HepG2 (cell line): ENCODE measurements around the gene SULT1B1. TPM values are rescaled to one million over a fixed set of nuclear protein-coding genes. Genes with fewer than 3 reads are reported as not detected.

Experiments
- BHLHE40 ChIP-seq: IDR thresholded peaks from 2 replicates; pipeline ENCODE4 v1.6.1; 2011; ENCODE audit warnings: low read length, improper control_type of control experiment
- BRCA1 ChIP-seq: sonication (generic); formaldehyde crosslinking; IDR thresholded peaks from 2 replicates; pipeline ENCODE4 v1.4.0; 2020; ENCODE audit warnings: missing genetic modification reagents
- CHD4 ChIP-seq: fragments of 200-600 bp; sonication (generic); IDR thresholded peaks from 2 replicates; pipeline ENCODE4 v1.7.0; 2017; ENCODE audit warnings: mild to moderate bottlenecking, low read length, borderline replicate concordance
- CSRNP2 ChIP-seq: sonication (generic); formaldehyde crosslinking; conservative IDR thresholded peaks from 2 replicates; pipeline ENCODE4 v1.8.0; 2022; ENCODE audit warnings: low read depth, missing genetic modification reagents
- MXD1 ChIP-seq: sonication (generic); formaldehyde crosslinking; IDR thresholded peaks from 2 replicates; pipeline ENCODE4 v1.4.0; 2020; ENCODE audit warnings: mild to moderate bottlenecking, missing genetic modification reagents
- POGK ChIP-seq: sonication (generic); formaldehyde crosslinking; conservative IDR thresholded peaks from 2 replicates; pipeline ENCODE4 v1.8.0; 2022; ENCODE audit warnings: mild to moderate bottlenecking, moderate library complexity, missing genetic modification reagents
- POLR2AphosphoS2 ChIP-seq: IDR thresholded peaks from 2 replicates; pipeline ENCODE4 v1.6.1; 2011; ENCODE audit warnings: low read depth, low read length, improper control_type of control experiment
- SAFB2 ChIP-seq: sonication (generic); formaldehyde crosslinking; IDR thresholded peaks from 2 replicates; pipeline ENCODE4 v1.5.1; 2020; ENCODE audit warnings: missing genetic modification reagents, low read depth, mild to moderate bottlenecking, borderline replicate concordance
- SALL2 ChIP-seq: sonication (generic); formaldehyde crosslinking; IDR thresholded peaks from 2 replicates; pipeline ENCODE4 v1.8.1; 2023; ENCODE audit warnings: mild to moderate bottlenecking, missing genetic modification reagents, inconsistent platforms
- SNAPC5 ChIP-seq: sonication (generic); formaldehyde crosslinking; IDR thresholded peaks from 2 replicates; pipeline ENCODE4 v1.8.1; 2023; ENCODE audit warnings: mild to moderate bottlenecking, missing genetic modification reagents, borderline replicate concordance
- TFAP4 ChIP-seq: sonication (generic); IDR thresholded peaks from 2 replicates; pipeline ENCODE4 v1.6.1; 2016; ENCODE audit warnings: low read depth, borderline replicate concordance
- ZKSCAN8 ChIP-seq: IDR thresholded peaks from 2 replicates; pipeline ENCODE4 v1.6.1; 2016; ENCODE audit warnings: borderline replicate concordance, missing genetic modification reagents, missing compliant biosample characterization
- ZNF329 ChIP-seq: sonication (generic); formaldehyde crosslinking; IDR thresholded peaks from 2 replicates; pipeline ENCODE4 v1.9.0; 2021; ENCODE audit warnings: low read depth, mild to moderate bottlenecking, missing genetic modification reagents
- ZNF33B ChIP-seq: sonication (generic); formaldehyde crosslinking; IDR thresholded peaks from 2 replicates; pipeline ENCODE4 v1.5.1; 2020; ENCODE audit warnings: mild to moderate bottlenecking, missing genetic modification reagents
- ZNF367 ChIP-seq: sonication (generic); formaldehyde crosslinking; IDR thresholded peaks from 2 replicates; pipeline ENCODE4 v1.4.0; 2020; ENCODE audit warnings: missing genetic modification reagents, borderline replicate concordance
- ZNF639 ChIP-seq: conservative IDR thresholded peaks from 2 replicates; pipeline ENCODE4 v1.6.1; 2018; ENCODE audit warnings: missing genetic modification reagents
- ZSCAN22 ChIP-seq: sonication (generic); formaldehyde crosslinking; IDR thresholded peaks from 2 replicates; pipeline ENCODE4 v1.4.0; 2020; ENCODE audit warnings: mild to moderate bottlenecking, missing genetic modification reagents
- ZSCAN31 ChIP-seq: sonication (generic); formaldehyde crosslinking; IDR thresholded peaks from 2 replicates; pipeline ENCODE4 v1.5.0; 2020; ENCODE audit warnings: low read depth, mild to moderate bottlenecking, missing genetic modification reagents
- polyA plus RNA-seq, 8 experiments: library from polyadenylated mRNA; depleted of rRNA in 3 of 8; stranded (reverse) in 7 of 8; unstranded in 1 of 8; fragments of >200 nt; fragmentation: Illumina TruSeq in 4 of 8; extraction: Trizol in 4 of 8; gene quantifications; 2 replicates each; pipeline versions ENCODE4 v1.2.1 to v1.2.3, GENCODE V29; 2011 to 2016; ENCODE audit warnings: low read depth in 4 of 8, missing spikeins in 1 of 8, mixed read lengths in 1 of 8; ENCODE audit not compliant: insufficient read depth in 1 of 8
- total RNA-seq, 5 experiments: library from RNA; depleted of rRNA; stranded (reverse); fragments of >200 nt; fragmentation: Illumina TruSeq; extraction: Trizol; gene quantifications; 2 replicates each; pipeline ENCODE4 v1.2.3, GENCODE V29; 2016; ENCODE audit warnings: low read depth in 1 of 5
- TF ChIP-seq, protein P1 (sequence below): sonication (generic); formaldehyde crosslinking; IDR thresholded peaks from 2 replicates; pipeline ENCODE4 v1.5.0; 2020; ENCODE audit warnings: mild to moderate bottlenecking, missing genetic modification reagents

SULT1B1 gene
- total and polyA plus RNA-seq, 2 of the 13 experiments (the other 11 are each of a cell fraction or from before 2014, with no cell fraction given), result 0.20 to 0.25 TPM

DNA sequence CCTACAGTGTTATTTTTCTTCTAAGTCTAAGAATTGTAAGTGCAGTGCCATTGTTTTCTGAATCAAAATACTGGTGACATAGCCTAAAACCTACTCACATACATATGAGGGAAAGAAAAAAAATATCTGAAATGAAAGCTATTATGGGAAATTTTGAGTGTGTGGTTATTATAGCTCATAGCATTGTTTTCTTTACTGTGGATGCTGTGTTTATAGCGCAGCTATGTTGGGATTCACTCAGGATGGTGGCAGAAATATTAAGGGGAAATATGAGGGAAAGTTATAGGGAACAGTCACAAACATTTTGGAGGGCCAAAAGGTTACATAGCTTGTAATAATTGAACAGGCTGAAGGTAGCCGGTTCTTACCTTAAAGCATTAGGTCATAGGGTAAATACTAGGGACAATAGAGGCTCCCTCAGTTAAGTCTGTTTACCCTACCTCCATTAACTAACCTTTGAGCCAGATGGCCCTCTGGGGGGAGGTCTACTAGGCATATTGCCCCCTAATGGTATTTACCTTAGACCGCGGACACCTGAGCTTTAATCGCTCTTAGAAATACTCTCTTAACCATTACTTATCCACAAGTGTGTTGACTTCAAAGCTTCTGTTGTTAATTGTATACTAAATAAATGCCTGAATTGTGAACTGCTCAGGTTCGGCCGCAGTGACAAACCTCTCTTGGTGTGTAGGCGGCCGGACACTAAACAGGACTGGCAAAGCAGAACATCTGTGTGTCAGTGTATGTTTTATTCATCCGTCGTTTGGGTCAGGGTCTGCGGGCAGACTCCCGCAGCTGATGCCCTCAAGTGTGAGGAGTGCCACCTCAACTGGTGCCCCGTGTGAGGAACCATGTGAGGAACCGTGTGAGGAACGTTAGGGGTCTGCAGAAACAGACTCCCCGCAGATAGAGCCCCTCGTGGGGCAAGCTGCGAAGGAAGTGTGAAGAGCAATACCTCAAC lies 21.3 kb upstream of the SULT1B1 start (continued):
- TF ChIP-seq MXD1 (CRISPR knock-in tag) (no peak), TFAP4 (peak; percentile 69; the same call in 1 of the 2 replicates), ZSCAN22 (CRISPR knock-in tag) (no peak), ZNF639 (CRISPR knock-in tag) (peak; percentile 60; the same call in 1 of the 2 replicates), CSRNP2 (CRISPR knock-in tag) (no peak), ZNF367 (CRISPR knock-in tag) (no peak), BHLHE40 (no peak), POGK (CRISPR knock-in tag) (0 out of 2 replicates have a peak, but pooled peaks have one; percentile 31), ZNF33B (CRISPR knock-in tag) (no peak), ZNF329 (CRISPR knock-in tag) (no peak), SNAPC5 (CRISPR knock-in tag) (no peak), ZKSCAN8 (CRISPR knock-in tag) (peak; percentile 36; the same call in 1 of the 2 replicates), SALL2 (CRISPR knock-in tag) (no peak), SAFB2 (CRISPR knock-in tag) (no peak), ZSCAN31 (CRISPR knock-in tag) (no peak), CHD4 (peak; percentile 90), POLR2AphosphoS2 (no peak), BRCA1 (no peak)
- TF ChIP-seq, protein P1, sequence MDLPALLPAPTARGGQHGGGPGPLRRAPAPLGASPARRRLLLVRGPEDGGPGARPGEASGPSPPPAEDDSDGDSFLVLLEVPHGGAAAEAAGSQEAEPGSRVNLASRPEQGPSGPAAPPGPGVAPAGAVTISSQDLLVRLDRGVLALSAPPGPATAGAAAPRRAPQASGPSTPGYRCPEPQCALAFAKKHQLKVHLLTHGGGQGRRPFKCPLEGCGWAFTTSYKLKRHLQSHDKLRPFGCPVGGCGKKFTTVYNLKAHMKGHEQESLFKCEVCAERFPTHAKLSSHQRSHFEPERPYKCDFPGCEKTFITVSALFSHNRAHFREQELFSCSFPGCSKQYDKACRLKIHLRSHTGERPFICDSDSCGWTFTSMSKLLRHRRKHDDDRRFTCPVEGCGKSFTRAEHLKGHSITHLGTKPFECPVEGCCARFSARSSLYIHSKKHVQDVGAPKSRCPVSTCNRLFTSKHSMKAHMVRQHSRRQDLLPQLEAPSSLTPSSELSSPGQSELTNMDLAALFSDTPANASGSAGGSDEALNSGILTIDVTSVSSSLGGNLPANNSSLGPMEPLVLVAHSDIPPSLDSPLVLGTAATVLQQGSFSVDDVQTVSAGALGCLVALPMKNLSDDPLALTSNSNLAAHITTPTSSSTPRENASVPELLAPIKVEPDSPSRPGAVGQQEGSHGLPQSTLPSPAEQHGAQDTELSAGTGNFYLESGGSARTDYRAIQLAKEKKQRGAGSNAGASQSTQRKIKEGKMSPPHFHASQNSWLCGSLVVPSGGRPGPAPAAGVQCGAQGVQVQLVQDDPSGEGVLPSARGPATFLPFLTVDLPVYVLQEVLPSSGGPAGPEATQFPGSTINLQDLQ, result no peak
